NCI-H1694 treated with DMSO at 0.1 percent for 48 hours (cell line): ENCODE data around the gene MARCHF4.
A peak's percentile ranks its signal among the peaks of the same experiment; 100 is the strongest.

Experiments used
- DNase-seq: peaks from one replicate; lab custom pipeline; 2025; lab: John Stamatoyannopoulos, UW

MARCHF4 gene

DNA sequence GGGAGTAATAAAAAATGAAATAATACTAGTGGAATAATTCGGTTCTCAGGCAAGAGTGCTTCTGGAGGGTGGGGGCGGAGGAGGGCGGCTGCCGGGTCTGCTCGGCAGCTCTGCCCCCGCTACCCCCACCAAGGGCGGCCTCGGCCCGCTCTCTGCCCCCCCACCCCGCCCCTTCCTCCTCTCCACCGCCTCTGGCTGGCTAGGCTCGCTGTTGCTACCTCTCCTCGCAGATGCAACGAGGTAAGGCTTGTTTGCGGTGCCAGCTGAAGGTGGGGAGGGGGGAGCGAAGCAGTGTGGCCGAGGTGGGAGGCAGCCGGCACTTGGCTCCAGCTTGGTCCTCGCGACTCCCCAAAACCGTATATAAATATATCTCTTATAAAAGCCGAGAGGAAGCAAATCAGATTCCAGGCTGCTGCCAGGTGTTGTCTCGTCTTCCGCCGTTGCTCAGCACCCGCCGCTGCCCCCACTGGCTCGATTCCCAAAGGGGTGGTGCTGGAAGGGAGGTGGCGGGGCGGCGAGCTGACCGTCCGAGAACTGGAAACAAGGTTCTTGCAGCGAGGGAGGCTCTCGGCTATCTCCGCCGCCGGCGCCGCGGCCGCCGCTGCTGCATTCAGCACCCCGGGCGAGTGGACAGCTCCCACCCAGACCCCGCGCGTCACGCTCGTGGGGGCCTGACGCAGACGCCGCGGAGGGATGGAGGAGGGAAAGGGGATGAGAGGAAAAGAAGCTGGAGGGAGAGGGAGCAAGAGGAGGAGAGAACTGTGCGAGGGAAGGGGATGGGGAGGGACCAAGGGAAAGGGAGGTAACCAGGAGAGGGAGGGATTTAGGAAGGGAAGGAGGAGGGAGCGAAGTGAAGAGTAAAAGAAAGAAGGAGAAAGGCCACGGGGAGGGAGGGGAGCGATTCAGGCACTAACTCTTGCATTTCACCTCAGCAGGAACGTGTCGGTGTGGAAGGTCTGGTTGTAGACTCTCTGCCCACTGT lies at the start of gene MARCHF4:
Gene MARCHF4 (minus strand): TSS at position 763 of the 982 bp plus-strand sequence. CDS start 2,223 bp downstream, outside the sequence.
- peak; percentile 32 for DNase-seq

- DNase-seq: no peak
Observed at GRCh38 chr2:216420367-216421101, 48.3 kb upstream of the MARCHF4 start.

DNA sequence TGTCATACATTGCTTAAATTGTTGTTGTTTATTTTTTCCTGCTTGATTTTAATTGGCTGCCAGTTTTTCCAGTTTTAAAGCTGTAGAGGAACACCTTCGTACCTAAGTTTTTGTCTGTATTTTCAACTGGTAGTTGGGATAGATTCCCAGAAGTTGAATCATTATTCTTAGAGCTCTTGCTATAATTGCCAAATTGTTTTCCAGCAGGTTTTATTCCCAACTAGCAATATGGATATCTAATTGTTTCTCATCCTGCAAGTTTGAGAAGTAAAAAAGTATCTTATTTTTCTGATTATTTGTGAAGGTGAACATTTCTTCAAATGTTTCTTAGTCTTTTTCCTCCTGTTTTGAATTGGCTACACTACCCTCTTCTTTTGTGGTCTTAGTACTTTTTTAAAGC lies 46.7 kb upstream of the MARCHF4 start:
- no peak for DNase-seq

- DNase-seq: no peak
Observed at GRCh38 chr2:216416571-216417307, 44.5 kb upstream of the MARCHF4 start.

- no peak for DNase-seq
Observed at GRCh38 chr2:216415541-216415940, 43.3 kb upstream of the MARCHF4 start.

GRCh38 chr2:216414772-216415319 lies 42.6 kb upstream of the MARCHF4 start:
- no peak for DNase-seq

GRCh38 chr2:216413882-216414281 lies 41.6 kb upstream of the MARCHF4 start:
- DNase-seq: no peak

DNA sequence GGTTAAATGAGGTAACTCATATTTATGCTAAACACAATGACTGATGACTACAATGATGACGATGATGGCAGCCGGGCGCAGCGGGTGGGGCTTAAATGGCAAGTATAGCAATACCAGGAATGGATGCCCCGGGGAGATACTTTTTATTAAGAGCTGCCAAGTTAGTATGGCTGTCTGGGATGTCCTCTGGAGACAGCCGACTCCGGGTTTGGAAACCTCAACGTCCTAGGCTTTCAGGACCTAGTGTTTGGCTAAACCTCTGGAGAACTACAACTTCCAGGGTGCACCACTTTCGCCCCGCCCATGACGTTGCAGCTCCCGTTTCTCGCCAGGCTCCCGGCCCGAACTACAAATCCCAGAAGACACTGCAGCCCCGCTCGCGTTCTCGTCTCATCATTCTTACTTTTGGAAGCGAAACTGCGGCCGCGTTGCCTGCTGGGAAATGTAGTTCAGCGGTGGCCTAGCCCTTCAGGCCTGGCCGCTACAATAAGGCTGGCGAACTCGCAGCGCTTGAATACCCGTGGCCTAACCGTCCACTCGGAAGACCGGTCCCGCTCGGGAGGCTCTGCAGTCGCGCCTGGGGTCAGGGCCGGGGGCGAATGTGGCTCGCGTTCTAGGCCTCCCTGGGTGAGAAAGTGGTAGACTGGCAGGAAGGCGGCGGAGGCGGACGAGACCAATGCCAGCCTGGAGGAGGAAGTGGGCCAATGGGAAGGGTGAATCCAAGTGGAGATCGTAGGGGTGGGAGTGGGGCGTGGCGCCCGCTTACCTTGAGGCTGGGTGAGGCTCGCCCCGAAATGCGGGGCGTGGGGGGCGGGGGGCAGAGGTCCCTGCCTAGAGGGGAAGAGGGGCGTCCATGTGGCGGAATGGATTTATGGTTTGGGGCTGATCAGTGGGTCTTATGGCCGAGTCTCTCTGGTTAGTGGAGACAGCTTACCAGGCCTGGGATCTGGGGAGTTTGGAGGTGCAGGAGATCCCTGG lies 40.0 kb upstream of the MARCHF4 start, which contains the start of gene SMARCAL1:
Gene SMARCAL1 (plus strand): TSS at position 463 of the 978 bp plus-strand sequence. CDS start 2,221 bp downstream, outside the sequence.
- DNase-seq: peak; percentile 98

DNA sequence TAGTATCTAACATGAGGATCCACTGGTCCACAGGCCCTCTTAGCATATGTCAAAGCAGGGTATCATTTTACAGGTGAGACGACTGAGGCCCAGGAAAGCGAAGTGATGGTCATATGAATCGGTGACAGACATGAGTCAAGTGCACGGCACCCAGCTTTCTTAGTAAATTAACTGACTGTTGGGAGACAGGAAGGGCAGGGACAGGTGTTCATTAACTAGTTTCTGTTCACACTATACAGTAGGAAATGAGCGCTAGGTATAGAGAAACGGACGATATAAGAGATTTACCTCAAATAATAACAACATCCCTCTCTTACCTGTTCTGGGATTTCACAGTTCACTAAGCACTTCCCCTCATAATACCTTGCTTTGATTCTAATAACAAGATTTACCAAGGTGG lies 38.3 kb upstream of the MARCHF4 start:
- DNase-seq: no peak

DNA sequence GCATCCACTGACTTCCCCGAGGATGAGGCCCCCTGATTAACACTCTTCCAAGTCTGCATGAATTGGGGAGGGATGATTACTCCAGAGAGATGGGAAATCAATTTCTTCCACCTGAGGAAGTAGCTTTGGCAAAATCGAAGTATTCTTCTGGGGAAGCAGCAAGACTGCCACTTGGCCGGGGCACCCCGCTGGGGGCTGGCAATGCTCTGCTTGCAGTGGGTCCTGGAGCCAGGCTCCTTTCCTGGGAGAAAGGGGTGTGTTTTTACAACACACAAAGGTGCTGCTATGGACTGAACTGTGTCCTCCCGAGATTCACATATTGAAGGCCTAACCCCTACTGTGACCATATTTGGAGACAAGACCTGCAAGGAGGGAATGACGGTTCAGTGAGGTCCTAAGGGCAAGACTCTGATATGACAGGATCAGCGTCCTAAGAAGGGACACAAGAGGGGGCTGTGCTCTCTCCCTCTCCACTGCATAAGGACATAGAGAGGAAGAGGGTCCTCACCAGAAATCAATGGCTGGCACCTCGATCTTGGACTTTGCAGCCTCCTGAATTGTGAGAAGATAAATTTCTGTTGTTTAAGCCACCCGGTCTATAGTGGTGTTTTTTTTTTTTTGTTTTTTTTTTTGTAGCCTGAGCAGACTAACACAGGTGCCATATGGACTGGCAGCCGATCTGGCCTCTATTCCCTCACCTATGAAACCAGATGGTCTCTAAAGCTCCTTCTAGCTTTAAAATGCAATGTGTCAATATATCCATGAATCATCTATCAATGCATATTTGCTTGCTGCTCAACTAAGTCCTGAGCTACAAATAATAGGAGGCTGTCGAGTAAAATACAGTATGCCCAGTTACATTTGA lies 36.4 kb upstream of the MARCHF4 start:
- DNase-seq: peak; percentile 62

DNA sequence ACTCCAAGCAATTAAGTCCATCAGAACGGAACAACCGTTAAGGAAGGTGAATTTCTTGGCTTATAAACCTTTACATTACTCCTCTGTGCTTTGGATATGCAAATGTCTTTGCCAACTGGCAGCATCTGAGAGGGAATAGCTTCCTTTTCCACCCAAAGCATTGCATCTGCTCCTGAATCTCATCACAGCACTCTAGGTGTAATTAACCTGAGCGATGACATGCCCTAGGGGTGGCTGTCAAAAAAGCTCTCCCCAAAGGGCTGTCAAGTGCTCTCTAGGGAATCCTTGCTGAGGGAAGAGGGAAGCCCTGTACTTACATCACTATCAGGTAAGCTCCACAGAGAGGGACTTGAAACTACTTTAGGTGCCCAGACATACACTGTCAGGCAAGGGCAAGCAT lies 34.5 kb upstream of the MARCHF4 start:
- no peak for DNase-seq

DNA sequence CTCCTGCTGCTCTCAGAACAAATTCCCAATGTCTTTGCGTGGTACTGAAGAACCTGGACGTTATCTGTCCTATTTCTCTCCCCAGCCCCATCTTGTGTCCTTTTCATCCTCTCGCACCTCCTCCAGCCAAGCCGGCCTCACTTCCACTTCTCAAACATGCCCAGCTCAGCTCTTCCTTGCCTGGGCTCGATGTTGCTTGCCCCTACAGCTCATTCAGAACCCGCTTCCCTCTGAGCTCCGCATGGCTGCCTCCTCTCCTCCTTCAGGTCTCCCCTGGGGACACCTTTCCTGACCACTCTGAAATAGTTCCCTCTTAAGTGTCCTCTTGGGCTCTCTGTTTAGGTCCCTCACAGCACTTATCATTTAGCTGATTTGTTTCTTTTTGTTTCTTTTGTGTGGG lies 33.3 kb upstream of the MARCHF4 start:
- DNase-seq: no peak

GRCh38 chr2:216404010-216404618 lies 31.8 kb upstream of the MARCHF4 start:
- peak; percentile 32 for DNase-seq

GRCh38 chr2:216402751-216403150 lies 30.5 kb upstream of the MARCHF4 start:
- DNase-seq: no peak

- no peak for DNase-seq
Observed at GRCh38 chr2:216399621-216400020, 27.3 kb upstream of the MARCHF4 start.

- no peak for DNase-seq
Observed at GRCh38 chr2:216394881-216395280, 22.6 kb upstream of the MARCHF4 start.

DNA sequence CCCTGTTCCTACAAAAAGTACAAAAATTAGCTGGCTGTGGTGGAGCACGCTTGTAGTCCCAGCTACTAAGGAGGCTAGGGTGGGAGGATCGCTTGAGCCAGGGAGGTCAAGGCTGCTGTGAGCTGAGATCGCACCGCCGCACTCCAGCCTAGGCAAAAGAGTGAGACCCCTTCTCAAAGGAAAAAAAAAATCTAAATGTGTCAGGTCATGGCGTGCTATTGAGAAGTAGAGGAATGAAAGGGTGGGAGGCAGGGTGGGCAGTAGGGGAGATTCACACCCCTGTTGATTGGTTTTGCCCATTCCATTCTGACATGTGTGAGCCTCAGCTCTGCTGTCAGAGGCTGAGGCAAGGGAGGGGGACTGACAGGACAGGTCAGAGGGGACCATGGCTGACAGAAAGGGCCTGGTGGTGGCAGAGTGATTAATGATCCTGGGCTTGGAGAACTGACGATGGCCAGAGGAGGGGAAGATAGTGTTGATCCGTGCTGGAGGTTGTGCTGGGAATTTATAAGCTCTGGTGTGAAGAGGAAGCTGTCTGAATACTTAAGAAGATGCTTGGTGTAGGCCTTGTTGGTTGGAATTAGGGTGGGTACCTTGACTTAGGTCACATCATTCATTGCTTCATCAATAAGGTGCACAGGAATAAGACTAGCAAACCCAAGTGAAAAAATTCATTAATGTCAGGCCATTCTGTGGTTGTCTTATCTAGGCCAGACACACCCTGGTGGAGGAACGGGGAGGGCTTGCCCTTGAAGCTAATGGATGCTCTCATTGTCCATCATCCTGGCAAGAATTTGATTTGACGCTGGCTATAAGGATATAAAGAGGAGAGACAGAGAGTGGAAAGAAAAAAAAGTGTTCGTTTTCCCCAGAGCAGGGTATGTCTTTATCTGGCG lies 20.9 kb upstream of the MARCHF4 start:
- no peak for DNase-seq

DNA sequence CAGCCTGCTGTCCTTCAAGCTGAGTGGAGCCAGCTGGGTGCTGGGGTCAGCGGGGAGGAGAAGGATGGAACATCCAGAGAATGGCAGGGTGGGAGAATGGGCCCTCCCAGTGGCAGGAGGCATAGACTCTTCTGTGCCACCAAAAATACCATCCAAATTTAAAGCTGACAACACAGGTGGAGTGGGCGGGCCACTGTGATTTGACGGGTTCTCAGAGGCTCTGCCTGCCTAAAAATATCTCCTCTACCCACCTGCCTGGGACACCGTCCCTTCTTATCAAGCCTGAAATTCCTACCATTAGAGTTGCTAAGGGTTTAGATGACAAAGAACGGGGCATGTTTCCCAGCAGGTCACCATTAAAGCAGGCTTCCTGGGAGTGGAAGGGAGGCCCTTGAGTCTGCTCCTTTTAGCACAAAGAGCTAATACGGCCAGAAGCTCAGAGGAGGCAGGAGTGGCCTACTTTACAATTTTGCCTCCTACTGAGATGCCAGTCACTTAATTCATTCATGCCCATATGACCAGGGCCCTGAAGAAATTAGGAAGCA lies 19.8 kb upstream of the MARCHF4 start:
- no peak for DNase-seq
